Karpas-422 (cell line): ENCODE results near the gene MUC5B. TPM values are rescaled to one million over a fixed set of nuclear protein-coding genes. Genes with fewer than 3 reads are reported as not detected.

Experiments
- DNase-seq: peaks from one replicate; pipeline ENCODE4 v3.0.0-alpha.2; 2015
- H2AFZ ChIP-seq: fragments of 200-600 bp; sonication (generic); 2 replicates; pipeline ENCODE4 v1.6.1; 2014; ENCODE audit warnings: antibody characterized with exemption, low read length, mixed read lengths
- H3K27ac ChIP-seq: fragments of 200-600 bp; sonication (generic); 2 replicates; pipeline ENCODE4 v1.5.1; 2014; ENCODE audit warnings: mild to moderate bottlenecking, low read length, moderate library complexity
- H3K27me3 ChIP-seq: fragments of 200-600 bp; sonication (generic); 2 replicates; pipeline ENCODE4 v1.6.1; 2014; ENCODE audit warnings: low read length, mixed read lengths
- H3K36me3 ChIP-seq: fragments of 200-600 bp; sonication (generic); 2 replicates; pipeline ENCODE4 v1.6.1; 2014; ENCODE audit warnings: low read length, mixed read lengths; ENCODE audit not compliant: insufficient read depth
- H3K4me1 ChIP-seq: fragments of 200-600 bp; sonication (generic); 2 replicates; pipeline ENCODE4 v1.6.1; 2014; ENCODE audit warnings: mild to moderate bottlenecking, low read length, mixed read lengths
- H3K4me2 ChIP-seq: fragments of 200-600 bp; sonication (generic); 2 replicates; pipeline ENCODE4 v1.6.1; 2014; ENCODE audit warnings: low read length, low read depth, mild to moderate bottlenecking; ENCODE audit not compliant: poor library complexity, severe bottlenecking
- H3K4me3 ChIP-seq: fragments of 200-600 bp; sonication (generic); 2 replicates; pipeline ENCODE4 v1.5.1; 2014; ENCODE audit warnings: mild to moderate bottlenecking, antibody characterized with exemption, low read length, mixed read lengths
- H3K79me2 ChIP-seq: fragments of 200-600 bp; sonication (generic); 2 replicates; pipeline ENCODE4 v1.6.1; 2014; ENCODE audit warnings: mild to moderate bottlenecking, low read length, mixed read lengths
- H3K9ac ChIP-seq: fragments of 200-600 bp; sonication (generic); 2 replicates; pipeline ENCODE4 v1.6.0; 2014; ENCODE audit warnings: low read length
- H3K9me2 ChIP-seq: fragments of 200-600 bp; sonication (generic), shearing (Covaris generic); replicated peaks from 2 replicates; pipeline ENCODE4 v1.6.0; 2014; ENCODE audit warnings: mild to moderate bottlenecking, low read length, moderate library complexity; ENCODE audit not compliant: insufficient read depth
- H3K9me3 ChIP-seq: fragments of 300-700, 200-600 bp; sonication (generic); 2 replicates; pipeline ENCODE4 v1.6.1; 2014; ENCODE audit warnings: low read length, mixed read lengths
- H4K20me1 ChIP-seq: fragments of 200-600 bp; sonication (generic); 2 replicates; pipeline ENCODE4 v1.6.1; 2014; ENCODE audit warnings: mild to moderate bottlenecking, antibody characterized with exemption, low read length, low read depth; ENCODE audit not compliant: insufficient read depth
- total RNA-seq: library from RNA; depleted of rRNA; stranded (reverse); fragments of >200 nt; shearing (Covaris generic); gene quantifications from 2 replicates; pipeline ENCODE4 v1.2.3, GENCODE V29; 2014; ENCODE audit warnings: low replicate concordance

The MUC5B gene
- total RNA-seq, 1 experiment from 2014 or later: 0.04 TPM

- no peaks in the 10 kb centered on the region for H3K36me3 ChIP-seq
- H3K9me3 ChIP-seq: no peaks in the 10 kb centered on the region
- DNase-seq: no peak
- no peak overlapping the region for H3K4me3 ChIP-seq
- no peaks in the 10 kb centered on the region for H3K79me2 ChIP-seq
- no peak overlapping the region for H3K4me2 ChIP-seq
- no peak overlapping the region for H3K9ac ChIP-seq
- H3K27me3 ChIP-seq: no peaks in the 10 kb centered on the region
- H3K4me1 ChIP-seq: no peaks in the 10 kb centered on the region
- H3K9me2 ChIP-seq: no peaks in the 10 kb centered on the region
- no peaks in the 10 kb centered on the region for H4K20me1 ChIP-seq
- no peak overlapping the region for H3K27ac ChIP-seq
- H2AFZ ChIP-seq: no peak overlapping the region
Measured at GRCh38 chr11:1278766-1279673, 56.2 kb downstream of the MUC5B start.

- Histone ChIP-seq H3K9ac (no peak overlapping the region), H3K27ac (no peak overlapping the region), H3K36me3 (no peaks in the 10 kb centered on the region), H3K79me2 (no peaks in the 10 kb centered on the region), H3K4me1 (no peaks in the 10 kb centered on the region), H3K4me3 (no peak overlapping the region), H3K27me3 (no peaks in the 10 kb centered on the region), H3K9me3 (no peaks in the 10 kb centered on the region), H3K4me2 (no peak overlapping the region), H3K9me2 (no peaks in the 10 kb centered on the region), H2AFZ (no peak overlapping the region), H4K20me1 (no peaks in the 10 kb centered on the region)
- no peak for DNase-seq
Measured at GRCh38 chr11:1279674-1280055, 56.8 kb downstream of the MUC5B start.

GRCh38 chr11:1280116-1281035 is 57.5 kb downstream of the MUC5B start:
- Histone ChIP-seq H3K4me3 (no peak overlapping the region), H3K9me3 (no peaks in the 10 kb centered on the region), H3K79me2 (no peaks in the 10 kb centered on the region), H3K4me2 (no peak overlapping the region), H3K27me3 (no peaks in the 10 kb centered on the region), H3K4me1 (no peaks in the 10 kb centered on the region), H3K36me3 (no peaks in the 10 kb centered on the region), H4K20me1 (no peaks in the 10 kb centered on the region), H3K9ac (no peak overlapping the region), H3K27ac (no peak overlapping the region), H2AFZ (no peak overlapping the region), H3K9me2 (no peaks in the 10 kb centered on the region)
- DNase-seq: no peak

GRCh38 chr11:1281326-1281973 is 58.6 kb downstream of the MUC5B start:
- H3K4me1 ChIP-seq: no peaks in the 10 kb centered on the region
- no peaks in the 10 kb centered on the region for H3K79me2 ChIP-seq
- no peak for DNase-seq
- H3K4me3 ChIP-seq: no peak overlapping the region
- H3K4me2 ChIP-seq: no peak overlapping the region
- no peaks in the 10 kb centered on the region for H4K20me1 ChIP-seq
- no peaks in the 10 kb centered on the region for H3K36me3 ChIP-seq
- H3K9me2 ChIP-seq: no peaks in the 10 kb centered on the region
- no peaks in the 10 kb centered on the region for H3K27me3 ChIP-seq
- H3K9me3 ChIP-seq: no peaks in the 10 kb centered on the region
- no peak overlapping the region for H3K9ac ChIP-seq
- H3K27ac ChIP-seq: no peak overlapping the region
- no peak overlapping the region for H2AFZ ChIP-seq

- Histone ChIP-seq H3K4me3 (no peak overlapping the region), H3K79me2 (no peaks in the 10 kb centered on the region), H3K9ac (no peak overlapping the region), H3K27me3 (no peaks in the 10 kb centered on the region), H3K4me2 (no peak overlapping the region), H3K36me3 (no peaks in the 10 kb centered on the region), H3K27ac (no peak overlapping the region), H2AFZ (no peak overlapping the region), H3K9me3 (no peaks in the 10 kb centered on the region), H3K9me2 (no peaks in the 10 kb centered on the region), H3K4me1 (no peaks in the 10 kb centered on the region), H4K20me1 (no peaks in the 10 kb centered on the region)
- no peak for DNase-seq
Measured at GRCh38 chr11:1281974-1282365, 59.1 kb downstream of the MUC5B start.

GRCh38 chr11:1283091-1283511 is 60.2 kb downstream of the MUC5B start:
- DNase-seq: no peak
- H3K36me3 ChIP-seq: no peaks in the 10 kb centered on the region
- no peaks in the 10 kb centered on the region for H3K9me2 ChIP-seq
- H4K20me1 ChIP-seq: no peaks in the 10 kb centered on the region
- no peaks in the 10 kb centered on the region for H3K9me3 ChIP-seq
- no peaks in the 10 kb centered on the region for H3K27me3 ChIP-seq
- no peak overlapping the region for H3K9ac ChIP-seq
- no peak overlapping the region for H2AFZ ChIP-seq
- no peak overlapping the region for H3K4me3 ChIP-seq
- H3K79me2 ChIP-seq: no peaks in the 10 kb centered on the region
- no peak overlapping the region for H3K4me2 ChIP-seq
- no peaks in the 10 kb centered on the region for H3K4me1 ChIP-seq
- H3K27ac ChIP-seq: no peak overlapping the region

GRCh38 chr11:1283906-1284305 is 61.0 kb downstream of the MUC5B start:
- H3K9me2 ChIP-seq: no peaks in the 10 kb centered on the region
- no peaks in the 10 kb centered on the region for H3K27me3 ChIP-seq
- DNase-seq: no peak
- no peaks in the 10 kb centered on the region for H3K9me3 ChIP-seq
- no peaks in the 10 kb centered on the region for H4K20me1 ChIP-seq
- no peaks in the 10 kb centered on the region for H3K4me1 ChIP-seq
- no peak overlapping the region for H3K9ac ChIP-seq
- H3K36me3 ChIP-seq: no peaks in the 10 kb centered on the region
- H3K4me3 ChIP-seq: no peak overlapping the region
- H3K4me2 ChIP-seq: no peak overlapping the region
- H3K79me2 ChIP-seq: no peaks in the 10 kb centered on the region
- no peak overlapping the region for H3K27ac ChIP-seq
- no peak overlapping the region for H2AFZ ChIP-seq

GRCh38 chr11:1285316-1285744 is 62.5 kb downstream of the MUC5B start:
- H3K4me2 ChIP-seq: no peak overlapping the region
- H3K9ac ChIP-seq: no peak overlapping the region
- H3K4me1 ChIP-seq: no peaks in the 10 kb centered on the region
- no peak for DNase-seq
- no peaks in the 10 kb centered on the region for H3K27me3 ChIP-seq
- no peak overlapping the region for H3K27ac ChIP-seq
- no peaks in the 10 kb centered on the region for H3K9me2 ChIP-seq
- H3K36me3 ChIP-seq: peaks cover 4% of the 10 kb centered on the region; the same call in 1 of the 2 replicates
- H3K4me3 ChIP-seq: no peak overlapping the region
- no peaks in the 10 kb centered on the region for H3K9me3 ChIP-seq
- H2AFZ ChIP-seq: no peak overlapping the region
- H3K79me2 ChIP-seq: no peaks in the 10 kb centered on the region
- no peaks in the 10 kb centered on the region for H4K20me1 ChIP-seq
